ENCODE data around the gene CCDC71L.
"Not testable (repeated sequence)": the region's sequence is repeated elsewhere in the genome, so short reads cannot be mapped to it uniquely, and the experiment has no call there.

Gene CCDC71L

GRCh38 chr7:106660862-106661720 lies at the start of gene CCDC71L:
Gene CCDC71L (minus strand): TSS chr7:106661158. CDS start chr7:106660896, 262 bp downstream.
- peak; percentile 97 for DNase-seq

- DNase-seq, result not testable (repeated sequence)
Observed at GRCh38 chr7:106709604-106710003, 48.6 kb upstream of the CCDC71L start.

GRCh38 chr7:106704000-106704840 lies 43.3 kb upstream of the CCDC71L start:
- no peak for DNase-seq

GRCh38 chr7:106693677-106694353 lies 32.9 kb upstream of the CCDC71L start:
- peak; percentile 69 for DNase-seq

GRCh38 chr7:106692450-106693051 lies 31.6 kb upstream of the CCDC71L start:
- no peak for DNase-seq

- not testable (repeated sequence) for DNase-seq
Observed at GRCh38 chr7:106688161-106688560, 27.2 kb upstream of the CCDC71L start.

GRCh38 chr7:106683941-106684340 lies 23.0 kb upstream of the CCDC71L start:
- no peak for DNase-seq

GRCh38 chr7:106681815-106682495 lies 21.0 kb upstream of the CCDC71L start:
- peak; percentile 66 for DNase-seq

GRCh38 chr7:106679153-106679931 lies 18.4 kb upstream of the CCDC71L start:
- no peak for DNase-seq

GRCh38 chr7:106678795-106679152 lies 17.8 kb upstream of the CCDC71L start:
- no peak for DNase-seq

- DNase-seq, result not testable (repeated sequence)
Observed at GRCh38 chr7:106676506-106676905, 15.5 kb upstream of the CCDC71L start.

- DNase-seq, result not testable (repeated sequence)
Observed at GRCh38 chr7:106673688-106674087, 12.7 kb upstream of the CCDC71L start.

- not testable (repeated sequence) for DNase-seq
Observed at GRCh38 chr7:106671930-106672329, 11.0 kb upstream of the CCDC71L start.

- no peak for DNase-seq
Observed at GRCh38 chr7:106671160-106671559, 10.2 kb upstream of the CCDC71L start.

GRCh38 chr7:106668861-106669524 lies 8.0 kb upstream of the CCDC71L start:
- DNase-seq, result no peak

- no peak for DNase-seq
Observed at GRCh38 chr7:106666353-106666752, 5.4 kb upstream of the CCDC71L start.

- DNase-seq, result no peak
Observed at GRCh38 chr7:106664343-106664742, 3.4 kb upstream of the CCDC71L start.

- peak; percentile 96 for DNase-seq
Observed at GRCh38 chr7:106659963-106660861, 746 bp downstream of the CCDC71L start.

- no peak for DNase-seq
Observed at GRCh38 chr7:106659166-106659962, 1.6 kb downstream of the CCDC71L start.

Data from islet precursor cell (in vitro differentiated cells).